CD4-positive, alpha-beta memory T cell (primary cell): ENCODE measurements around the gene MACF1. TPM values are rescaled to one million over a fixed set of nuclear protein-coding genes. Genes with fewer than 3 reads are reported as not detected.

ENCODE experiments used
- CTCF ChIA-PET: fragments of 350-600 bp; sonication (Branson Sonifier 250); formaldehyde crosslinking; loops from one replicate; lab custom pipeline; 2021; ENCODE audit warnings: inconsistent platforms; ENCODE audit not compliant: partially characterized antibody; lab: Charles Lee
- POLR2A ChIA-PET: fragments of 350-600 bp; sonication (Branson Sonifier 250); formaldehyde crosslinking; loops from one replicate; lab custom pipeline; 2021; ENCODE audit not compliant: partially characterized antibody; lab: Charles Lee
- DNase-seq, 5 donors: peaks; one replicate each; pipeline versions ENCODE4 v3.0.0 to v3.0.0-alpha.2; 2020 to 2022; ENCODE audit warnings: mixed read lengths in 1 of 5
- H3K27ac ChIP-seq: one replicate; pipeline ENCODE4 v1.7.0; 2013; ENCODE audit warnings: low read depth, low read length
- H3K27me3 ChIP-seq: 2 replicates; pipeline ENCODE4 v1.7.0; 2013; ENCODE audit warnings: mild to moderate bottlenecking, low read length, moderate library complexity; ENCODE audit not compliant: insufficient read depth
- H3K36me3 ChIP-seq: 2 replicates; pipeline ENCODE4 v1.7.0; 2013; ENCODE audit warnings: mild to moderate bottlenecking, low read length, moderate library complexity; ENCODE audit not compliant: insufficient read depth
- H3K4me1 ChIP-seq: 2 replicates; pipeline ENCODE4 v1.7.0; 2013; ENCODE audit warnings: mild to moderate bottlenecking, low read length, moderate library complexity; ENCODE audit not compliant: insufficient read depth
- H3K4me3 ChIP-seq, 2 donors: one replicate each; pipeline ENCODE4 v1.7.0; 2013; ENCODE audit warnings: low read length in 2 of 2, mild to moderate bottlenecking in 1 of 2
- H3K9me3 ChIP-seq, 2 donors: one replicate each; pipeline ENCODE4 v1.7.0; 2013; ENCODE audit warnings: low read length in 2 of 2, control low read depth in 1 of 2; ENCODE audit not compliant: control insufficient read depth in 1 of 2
- H3K27ac Mint-ChIP-seq, 7 donors: one replicate each; pipeline ENCODE4 v1.8.0; 2020 to 2021; ENCODE audit warnings: mixed read lengths in 7 of 7, mild to moderate bottlenecking in 6 of 7, inconsistent platforms in 3 of 7, moderate library complexity in 3 of 7
- H3K27me3 Mint-ChIP-seq, 2 donors: one replicate each; pipeline ENCODE4 v1.8.0; 2020 to 2021; ENCODE audit warnings: mixed read lengths in 2 of 2
- H3K36me3 Mint-ChIP-seq, 2 donors: one replicate each; pipeline ENCODE4 v1.8.0; 2020 to 2021; ENCODE audit warnings: mixed read lengths in 2 of 2, inconsistent platforms in 1 of 2, mild to moderate bottlenecking in 1 of 2
- H3K4me1 Mint-ChIP-seq, 4 donors: one replicate each; pipeline ENCODE4 v1.8.0; 2020 to 2021; ENCODE audit warnings: mixed read lengths in 4 of 4, mild to moderate bottlenecking in 1 of 4
- H3K4me3 Mint-ChIP-seq, 8 donors: one replicate each; pipeline ENCODE4 v1.8.0; 2020 to 2021; ENCODE audit warnings: mixed read lengths in 8 of 8, mild to moderate bottlenecking in 7 of 8, moderate library complexity in 6 of 8, inconsistent platforms in 3 of 8
- H3K9me3 Mint-ChIP-seq, 8 donors: one replicate each; pipeline ENCODE4 v1.8.0; 2020 to 2021; ENCODE audit warnings: mixed read lengths in 8 of 8, mild to moderate bottlenecking in 5 of 8, inconsistent platforms in 3 of 8, moderate library complexity in 1 of 8
- intact Hi-C: fragments of 100-400 bp; cut with micrococcal nuclease; formaldehyde crosslinking; loops from one replicate; pipeline ENCODE4 v1.15.1; 2023
- polyA plus RNA-seq, 2 donors: library from polyadenylated mRNA; unstranded; fragments of 300-500 nt; fragmentation: Illumina TruSeq; gene quantifications; one replicate each; pipeline ENCODE4 v1.2.3, GENCODE V29; 2021
- total RNA-seq, 2 experiments: library from RNA; stranded (reverse); gene quantifications; one replicate each; pipeline ENCODE4 v1.2.3, GENCODE V29; 2021

MACF1 gene
- total and polyA plus RNA-seq, 4 experiments from 2014 or later = 6.8 to 387 (median 222) TPM

DNA sequence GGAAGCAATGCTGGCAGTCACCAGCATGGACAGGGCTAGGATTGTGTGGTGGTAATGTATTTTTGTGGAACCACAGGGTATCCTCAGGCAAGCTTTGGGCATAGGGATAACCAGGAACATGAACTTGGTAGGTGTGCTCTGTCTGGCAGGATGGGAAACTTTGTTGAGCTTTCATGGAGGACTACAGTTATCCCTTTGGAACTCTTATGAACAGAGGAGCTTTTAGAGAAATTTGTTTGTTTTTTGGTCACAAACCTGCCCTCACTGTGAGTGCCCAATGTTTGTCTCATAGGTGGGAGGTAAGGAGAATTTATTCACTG, 54.4 kb downstream of the MACF1 start:
- H3K4me3 ChIP-seq = no peak overlapping the region
- CTCF ChIA-PET = interaction anchor here (0.8 to 20.4 kb wide), 31 partner anchors 9 to 161 kb away, joined by 3 to 820 read pairs (median 8); partner anchors contain the start of gene MACF1
- peak overlapping the region; percentile 41 to 86 (median 76) for H3K27ac Mint-ChIP-seq
- no peaks in the 10 kb centered on the region for H3K27me3 Mint-ChIP-seq
- no peaks in the 10 kb centered on the region for H3K9me3 ChIP-seq
- peaks cover 28 to 45% of the 10 kb centered on the region in 2 donors for H3K36me3 Mint-ChIP-seq
- peaks cover 22 to 45% (median 32%) of the 10 kb centered on the region in 4 donors for H3K4me1 Mint-ChIP-seq
- H3K9me3 Mint-ChIP-seq = no peaks in the 10 kb centered on the region
- peak overlapping the region in 1 of 8 donors; percentile 22 for H3K4me3 Mint-ChIP-seq
- peaks cover 43% of the 10 kb centered on the region for H3K36me3 ChIP-seq
- POLR2A ChIA-PET = interaction anchor here (0.7 to 8.8 kb wide), 9 partner anchors 13 to 153 kb away, joined by 3 to 146 read pairs (median 4); partner anchors contain the start of gene MACF1
- peaks cover 37% of the 10 kb centered on the region for H3K4me1 ChIP-seq
- intact Hi-C loops = loop anchor here (1.0 kb wide), 3 partner anchors 67 to 157 kb away; no protein-coding TSS in a partner anchor
- DNase-seq = no peak
- H3K27me3 ChIP-seq = no peaks in the 10 kb centered on the region
- peak overlapping the region; percentile 27 for H3K27ac ChIP-seq

DNA sequence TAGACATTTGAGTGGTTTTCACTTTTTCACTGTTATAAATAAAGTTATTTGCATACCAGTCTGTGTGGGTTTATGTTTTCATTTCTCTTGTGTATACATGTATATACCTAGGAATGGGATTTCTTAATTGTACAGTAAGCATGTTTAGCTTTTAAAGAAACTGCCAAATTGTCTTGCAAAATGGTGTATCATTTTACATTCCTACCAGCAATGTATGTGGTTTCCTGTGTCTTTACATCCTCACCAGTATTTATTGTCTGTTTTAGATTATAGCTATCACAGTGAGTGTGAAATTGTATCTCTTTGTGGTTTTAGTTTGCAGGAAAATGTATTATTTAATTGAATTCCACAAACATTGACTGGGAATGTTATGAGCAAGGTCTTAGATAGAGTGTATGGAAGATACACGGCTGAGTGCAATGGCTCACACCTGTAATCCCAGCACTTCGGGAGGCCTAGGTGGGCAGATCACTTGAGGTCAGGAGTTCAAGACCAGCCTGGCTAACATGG, 57.3 kb downstream of the MACF1 start:
- Mint-ChIP-seq H3K27ac (peak overlapping the region in 3 of 7 donors; percentile 36 to 70 (median 66)), H3K36me3 (peaks cover 27 to 55% of the 10 kb centered on the region in 2 donors), H3K9me3 (no peaks in the 10 kb centered on the region), H3K4me1 (peaks cover 37 to 67% (median 54%) of the 10 kb centered on the region in 4 donors), H3K4me3 (peak overlapping the region in 2 of 8 donors; percentile 22 to 58), H3K27me3 (no peaks in the 10 kb centered on the region)
- ChIA-PET POLR2A (interaction anchor here (1.1 to 8.8 kb wide), 4 partner anchors 11 to 78 kb away, joined by 3 to 146 read pairs (median 5); no protein-coding TSS in a partner anchor), CTCF (interaction anchor here (1.4 to 20.4 kb wide), 5 partner anchors 24 to 149 kb away, joined by 3 to 820 read pairs (median 3); no protein-coding TSS in a partner anchor)
- H3K36me3 ChIP-seq = peaks cover 19% of the 10 kb centered on the region
- peaks cover 54% of the 10 kb centered on the region for H3K4me1 ChIP-seq
- DNase-seq = no peak
- intact Hi-C loops = no loop called here
- H3K27ac ChIP-seq = no peak overlapping the region
- H3K27me3 ChIP-seq = no peaks in the 10 kb centered on the region
- H3K4me3 ChIP-seq = no peak overlapping the region
- no peaks in the 10 kb centered on the region for H3K9me3 ChIP-seq

DNA sequence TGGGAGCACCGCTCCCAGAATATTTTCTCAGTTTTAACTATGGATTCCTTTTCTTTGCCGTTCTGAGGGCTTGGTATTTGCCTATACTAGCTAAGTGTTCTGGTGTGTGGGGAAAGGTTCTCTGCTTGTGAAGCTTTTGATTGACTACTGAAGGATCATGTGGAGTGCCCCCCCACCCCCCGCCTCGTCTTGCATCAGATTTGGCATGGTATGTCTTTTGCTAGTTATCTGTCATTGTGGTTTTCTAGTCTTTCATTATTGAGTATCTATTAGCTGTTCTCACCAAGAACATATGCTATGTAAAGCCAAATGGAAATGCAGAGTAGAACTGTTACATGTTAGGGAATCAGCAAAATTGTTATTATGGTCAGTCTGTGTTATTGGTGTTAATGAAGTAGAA, 58.3 kb downstream of the MACF1 start:
- Histone ChIP-seq H3K27ac (no peak overlapping the region), H3K36me3 (peaks cover 14% of the 10 kb centered on the region), H3K4me3 (no peak overlapping the region), H3K27me3 (no peaks in the 10 kb centered on the region), H3K9me3 (no peaks in the 10 kb centered on the region), H3K4me1 (peaks cover 62% of the 10 kb centered on the region)
- Mint-ChIP-seq H3K9me3 (no peaks in the 10 kb centered on the region), H3K27me3 (no peaks in the 10 kb centered on the region), H3K4me1 (peaks cover 39 to 71% (median 58%) of the 10 kb centered on the region in 4 donors), H3K36me3 (peaks cover 22 to 52% of the 10 kb centered on the region in 2 donors), H3K27ac (peak overlapping the region in 6 of 7 donors; percentile 36 to 74 (median 56)), H3K4me3 (peak overlapping the region in 6 of 8 donors; percentile 1 to 59 (median 24))
- POLR2A ChIA-PET = interaction anchor here (0.6 to 8.8 kb wide), 6 partner anchors 10 to 829 kb away, joined by 3 to 146 read pairs (median 3); no protein-coding TSS in a partner anchor
- DNase-seq = no peak
- intact Hi-C loops = no loop called here
- CTCF ChIA-PET = interaction anchor here (0.8 to 20.4 kb wide), 5 partner anchors 48 to 164 kb away, joined by 3 to 820 read pairs (median 3); no protein-coding TSS in a partner anchor

DNA sequence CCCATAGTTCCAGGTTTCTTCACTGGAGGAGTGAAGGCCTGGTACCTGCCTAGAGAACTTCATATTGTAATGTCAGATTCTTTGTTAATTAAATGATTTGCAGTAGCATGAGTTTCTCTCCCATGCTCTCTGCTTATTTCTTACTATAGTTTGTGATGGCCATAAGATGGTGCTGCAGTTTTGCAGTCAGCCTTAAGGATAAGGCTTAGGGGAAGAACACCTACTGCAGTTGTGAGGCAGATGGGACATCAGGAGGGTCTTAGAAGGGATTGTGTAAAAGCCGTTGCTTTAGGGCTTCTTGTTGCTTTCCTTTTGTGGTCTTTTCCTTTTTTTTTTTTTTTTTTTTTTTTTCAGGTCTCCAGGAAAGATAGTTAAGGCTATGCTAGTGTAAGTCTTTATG, 61.8 kb downstream of the MACF1 start:
- intact Hi-C loops = no loop called here
- Histone ChIP-seq H3K27me3 (no peaks in the 10 kb centered on the region), H3K27ac (no peak overlapping the region), H3K36me3 (peaks cover 2% of the 10 kb centered on the region), H3K9me3 (no peaks in the 10 kb centered on the region), H3K4me3 (no peak overlapping the region), H3K4me1 (peaks cover 84% of the 10 kb centered on the region)
- Mint-ChIP-seq H3K9me3 (no peaks in the 10 kb centered on the region), H3K27ac (peak overlapping the region in 5 of 7 donors; percentile 5 to 85 (median 77)), H3K27me3 (no peaks in the 10 kb centered on the region), H3K4me1 (peaks cover 62 to 89% (median 78%) of the 10 kb centered on the region in 4 donors), H3K36me3 (peaks cover 16 to 56% of the 10 kb centered on the region in 2 donors), H3K4me3 (peak overlapping the region in 3 of 8 donors; percentile 38 to 70 (median 50))
- ChIA-PET POLR2A (interaction anchor here (1.1 to 1.3 kb wide), 2 partner anchors 10 to 62 kb away, joined by 3 read pairs; partner anchors contain the start of gene MACF1), CTCF (interaction anchor here (1.0 to 20.4 kb wide), 9 partner anchors 12 to 274 kb away, joined by 3 to 820 read pairs (median 4); no protein-coding TSS in a partner anchor)
- DNase-seq = no peak

DNA sequence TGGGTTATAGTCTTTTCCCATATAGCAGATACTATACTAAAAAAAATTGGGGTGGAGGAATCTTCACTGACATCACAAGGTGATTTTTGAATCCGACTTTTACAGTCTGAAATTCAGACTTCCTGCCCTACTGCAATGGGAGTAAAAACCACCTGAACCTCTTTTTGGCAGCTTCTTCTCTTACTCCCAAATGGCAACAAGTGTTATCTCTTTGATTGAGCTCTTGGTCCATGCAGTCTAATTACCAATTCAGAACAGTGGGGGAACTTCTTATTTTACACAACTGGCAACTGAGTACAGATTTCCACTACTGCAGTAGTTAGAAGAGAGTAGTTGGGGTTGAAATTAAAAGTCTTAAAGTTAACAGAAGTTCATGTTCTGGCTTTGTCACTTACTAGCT, 62.3 kb downstream of the MACF1 start:
- Histone ChIP-seq H3K27me3 (no peaks in the 10 kb centered on the region), H3K36me3 (no peaks in the 10 kb centered on the region), H3K4me3 (no peak overlapping the region), H3K27ac (no peak overlapping the region), H3K9me3 (no peaks in the 10 kb centered on the region), H3K4me1 (peaks cover 84% of the 10 kb centered on the region)
- CTCF ChIA-PET = interaction anchor here (1.0 to 20.4 kb wide), 7 partner anchors 8 to 168 kb away, joined by 3 to 820 read pairs (median 4); no protein-coding TSS in a partner anchor
- POLR2A ChIA-PET = interaction anchor here (0.5 to 1.3 kb wide), 2 partner anchors 10 to 72 kb away, joined by 3 read pairs; no protein-coding TSS in a partner anchor
- Mint-ChIP-seq H3K36me3 (peaks cover 13 to 53% of the 10 kb centered on the region in 2 donors), H3K4me3 (peak overlapping the region in 2 of 8 donors; percentile 5 to 41), H3K9me3 (no peaks in the 10 kb centered on the region), H3K27ac (peak overlapping the region in 4 of 7 donors; percentile 3 to 79 (median 62)), H3K4me1 (peaks cover 63 to 89% (median 79%) of the 10 kb centered on the region in 4 donors), H3K27me3 (no peaks in the 10 kb centered on the region)
- intact Hi-C loops = no loop called here
- no peak for DNase-seq

DNA sequence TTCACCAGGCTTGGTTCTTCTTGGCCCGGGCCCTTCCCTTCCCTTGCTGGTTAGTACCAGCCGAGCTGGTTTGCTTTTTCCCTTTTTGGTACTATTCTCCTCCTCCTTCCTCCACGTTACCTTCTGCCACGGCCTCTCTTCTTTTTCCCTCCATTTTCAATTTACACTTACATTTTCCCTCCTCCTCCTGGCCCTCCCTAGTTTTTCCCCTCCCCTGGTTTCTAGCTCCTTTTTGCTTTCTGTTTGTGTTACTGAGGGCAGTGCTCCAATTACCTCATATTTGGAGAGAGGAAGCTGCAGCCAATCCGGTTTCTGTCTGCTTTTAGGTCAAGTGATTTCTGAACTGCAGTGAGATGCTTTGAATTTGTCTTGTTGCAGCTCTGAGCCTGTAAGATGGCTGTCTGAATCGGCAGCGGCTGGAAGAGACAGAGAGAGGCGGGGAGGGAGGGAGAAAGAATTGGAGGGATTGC, 63.7 kb downstream of the MACF1 start:
- H3K27ac ChIP-seq = no peak overlapping the region
- no peaks in the 10 kb centered on the region for H3K9me3 ChIP-seq
- H3K4me3 ChIP-seq = no peak overlapping the region
- no peaks in the 10 kb centered on the region for H3K36me3 ChIP-seq
- Mint-ChIP-seq H3K4me3 (peak overlapping the region; percentile 61 to 94 (median 82)), H3K27ac (peak overlapping the region; percentile 79 to 96 (median 95)), H3K9me3 (no peaks in the 10 kb centered on the region), H3K27me3 (no peaks in the 10 kb centered on the region), H3K4me1 (peaks cover 63 to 89% (median 79%) of the 10 kb centered on the region in 4 donors), H3K36me3 (peaks cover 6 to 57% of the 10 kb centered on the region in 2 donors)
- H3K4me1 ChIP-seq = peaks cover 84% of the 10 kb centered on the region
- peak; percentile 17 to 46 (median 31) for DNase-seq
- ChIA-PET CTCF (interaction anchor here (0.6 to 20.4 kb wide), 5 partner anchors 9 to 170 kb away, joined by 3 to 820 read pairs (median 4); no protein-coding TSS in a partner anchor), POLR2A (interaction anchor here (0.7 to 1.5 kb wide), 8 partner anchors 8 to 141 kb away, joined by 3 to 9 read pairs (median 3); partner anchors contain the start of gene MACF1)
- intact Hi-C loops = no loop called here
- H3K27me3 ChIP-seq = no peaks in the 10 kb centered on the region
